Heart left ventricle (tissue), 16 donors: ENCODE measurements around the gene ZACN. TPM values are rescaled to one million over a fixed set of nuclear protein-coding genes. Genes with fewer than 3 reads are reported as not detected.
A peak's percentile ranks its signal among the peaks of the same experiment; 100 is the strongest.

ENCODE experiments used
- ATAC-seq, 4 donors: fragments of 200-7000 bp; cut with Tn5 transposase; one replicate each; pipeline ENCODE4 v1.9.1; 2020 to 2022; ENCODE audit warnings: moderate library complexity in 4 of 4, mild to moderate bottlenecking in 3 of 4, moderate number of reproducible peaks in 1 of 4
- DNase-seq, 5 donors: peaks; one replicate each; pipeline ENCODE4 v3.0.0-alpha.2; 2020
- H3K27ac ChIP-seq, 12 donors: fragments of 200-600 bp; sonication (generic) in 4 of 12; one replicate each; pipeline versions ENCODE4 v1.5.0 to v1.8.0; 2016 to 2022; ENCODE audit warnings: mild to moderate bottlenecking in 2 of 12
- H3K27me3 ChIP-seq, 9 donors: fragments of 200-600 bp; sonication (generic) in 2 of 9; one replicate each; pipeline versions ENCODE4 v1.5.1 to v1.8.0; 2016 to 2022; ENCODE audit warnings: mild to moderate bottlenecking in 3 of 9
- H3K36me3 ChIP-seq, 9 donors: fragments of 200-600 bp; sonication (generic) in 2 of 9; one replicate each; pipeline versions ENCODE4 v1.5.0 to v1.8.0; 2018 to 2022; ENCODE audit warnings: mild to moderate bottlenecking in 2 of 9
- H3K4me1 ChIP-seq, 12 donors: fragments of 200-600 bp; sonication (generic) in 4 of 12; one replicate each; pipeline versions ENCODE4 v1.5.0 to v1.8.0; 2016 to 2022; ENCODE audit warnings: mild to moderate bottlenecking in 3 of 12
- H3K4me3 ChIP-seq, 12 donors: fragments of 200-600 bp; sonication (generic) in 4 of 12; one replicate each; pipeline versions ENCODE4 v1.5.0 to v1.8.0; 2017 to 2022; ENCODE audit warnings: mild to moderate bottlenecking in 9 of 12, moderate library complexity in 4 of 12
- H3K9me3 ChIP-seq, 12 donors: fragments of 200-600 bp; sonication (generic) in 4 of 12; one replicate each; pipeline versions ENCODE4 v1.5.0 to v1.8.0; 2016 to 2022; ENCODE audit warnings: mild to moderate bottlenecking in 1 of 12
- CTCF ChIP-seq, 12 donors: fragments of 200-600 bp; sonication (generic) in 4 of 12; IDR thresholded peaks; one replicate each; pipeline versions ENCODE4 v1.5.0 to v1.8.0; 2018 to 2022; ENCODE audit warnings: antibody characterized with exemption in 12 of 12, mild to moderate bottlenecking in 5 of 12
- POLR2A ChIP-seq, 2 donors: fragments of 450-650 bp; IDR thresholded peaks; one replicate each; pipeline ENCODE4 v1.6.1; 2017; ENCODE audit warnings: antibody characterized with exemption in 2 of 2, mild to moderate bottlenecking in 2 of 2, moderate library complexity in 2 of 2
- WGBS, 4 donors: extraction: QIAGEN DNeasy Blood & Tissue Kit in 2 of 4; methylation state at CpG; one replicate each; pipeline versions ENCODE4 v1.1.5 to v1.1.7; 2013 to 2018; 5-methylcytosine and 5-hydroxymethylcytosine counted together
- intact Hi-C, 10 donors: fragments of 100-400 bp; cut with DNase I; formaldehyde crosslinking; loops; one replicate each; pipeline versions ENCODE4 v1.11.1 to v1.14.2; 2022
- polyA plus RNA-seq, 2 donors: library from polyadenylated mRNA; stranded (reverse); fragments of 200-250 nt; gene quantifications; one replicate each; pipeline ENCODE4 v1.2.3, GENCODE V29; 2013
- total RNA-seq, 9 donors: library from RNA; depleted of rRNA in 2 of 9; stranded (reverse); fragments of >200 nt in 2 of 9; fragmentation: NEBNext Ultra II Directional in 3 of 9; extraction: Animal tissue kit (Norgen Biotek cat#: 25700) in 3 of 9; gene quantifications; one replicate each; pipeline versions ENCODE4 v1.1.0 to v1.2.4, GENCODE V29; 2016 to 2023
- donor health status: ischemic (EF 13 %, LVEDD 7.1; RV severe dilation, severe dysfunction).
- donor health status: healthy with polysubstance abuse.
- donor health status: DM: no; HTN: yes; CAD: no.
- donor health status: DM: no; HTN: no; CAD: no.
- donor health status: ischemic (EF 25% LVEDD 6.9; RV normal size, moderate dysfunction).
- donor health status: ischemic (EF 25% LVEDD 5.7; RV mildly dilated, moderate dysfunction).
- donor health status: healthy.
- donor health status: DM: yes; HTN: yes; CAD: no.
- donor health status: ischemic (EF 35%, LVEDD 5.7; RV mildly dilated, moderate dysfunction).
- donor health status: nonischemic (EF 11% LVEDD 7.7; RV severe dilation, severe dysfunction).
- donor health status: DM: yes; HTN: yes; CAD: no.
- donor health status: PGD.
- donor health status: ischemic (EF 29% LVEDD 5.4; RV normal size, mild dysfunction).
- donor health status: nonischemic (EF 23%, LVEDD 6.1; RV moderate dilation, normal function).

Gene ZACN
- total and polyA plus RNA-seq, 11 donors: 0.13 to 1.5 (median 0.51) TPM; not detected in 8

GRCh38 chr17:76123749-76124581, 45.0 kb downstream of the ZACN start:
- intact Hi-C loops: loop anchor here in 8 of 10 donors (2.0 to 5.0 kb wide), 5 partner anchors 58 to 273 kb away; no protein-coding TSS in a partner anchor
- TF ChIP-seq CTCF (IDR thresholded peaks at IDR 0.05): no peak
- DNase-seq: peak in 1 of 5 donors; percentile 39
- Histone ChIP-seq H3K9me3 (no peaks in the 10 kb centered on the region), H3K36me3 (no peaks in the 10 kb centered on the region), H3K4me3 (no peak overlapping the region), H3K4me1 (peaks cover 0 to 15% (median 2%) of the 10 kb centered on the region in 12 donors), H3K27me3 (no peaks in the 10 kb centered on the region), H3K27ac (no peak overlapping the region)
- WGBS, 4 donors: 71 to 84% (median 83%) methylated on average over 8 to 9 of the region's 9 CpGs
- no peak for ATAC-seq

- ATAC-seq: no peak
- intact Hi-C loops: loop anchor here in 8 of 10 donors (5.0 kb wide), 4 partner anchors 58 to 273 kb away; no protein-coding TSS in a partner anchor
- no peaks in the 10 kb centered on the region for H3K9me3 ChIP-seq
- no peak overlapping the region for H3K27ac ChIP-seq
- H3K4me1 ChIP-seq: peaks cover 0 to 15% (median 2%) of the 10 kb centered on the region in 12 donors
- no peak overlapping the region for H3K4me3 ChIP-seq
- H3K27me3 ChIP-seq: peaks cover 0 to under 1% (median 0%) of the 10 kb centered on the region in 9 donors
- no peak for TF ChIP-seq CTCF (IDR thresholded peaks at IDR 0.05)
- TF ChIP-seq POLR2A (IDR thresholded peaks at IDR 0.05): no peak
- peak in 1 of 5 donors; percentile 17 for DNase-seq
- H3K36me3 ChIP-seq: no peaks in the 10 kb centered on the region
- 86 to 93% (median 89%) methylated on average over 21 to 22 of the region's 22 CpGs for WGBS, 4 donors
Measured at GRCh38 chr17:76124582-76125390, 45.8 kb downstream of the ZACN start.

- H3K36me3 ChIP-seq: no peaks in the 10 kb centered on the region
- H3K27ac ChIP-seq: no peak overlapping the region
- WGBS, 4 donors: 87 to 90% (median 89%) methylated on average over 4 to 5 of the region's 5 CpGs
- peak in 1 of 5 donors; percentile 30 for DNase-seq
- no peak for TF ChIP-seq CTCF (IDR thresholded peaks at IDR 0.05)
- TF ChIP-seq POLR2A (IDR thresholded peaks at IDR 0.05): no peak
- H3K9me3 ChIP-seq: no peaks in the 10 kb centered on the region
- ATAC-seq: no peak
- H3K27me3 ChIP-seq: peaks cover 0 to 6% (median 0%) of the 10 kb centered on the region in 9 donors
- intact Hi-C loops: no loop called here
- peaks cover 0 to 15% (median 2%) of the 10 kb centered on the region in 12 donors for H3K4me1 ChIP-seq
- H3K4me3 ChIP-seq: no peak overlapping the region
Measured at GRCh38 chr17:76125391-76125675, 46.4 kb downstream of the ZACN start.

- intact Hi-C loops: no loop called here
- WGBS, 4 donors: 89 to 97% (median 97%) methylated on average over 1 of the region's 1 CpG
- peaks cover 0 to 15% (median 2%) of the 10 kb centered on the region in 12 donors for H3K4me1 ChIP-seq
Measured at GRCh38 chr17:76125922-76126321, 46.9 kb downstream of the ZACN start.

More at GRCh38 chr17:76125922-76126321, 46.9 kb downstream of the ZACN start:
- DNase-seq (no peak), ATAC-seq (no peak)
- Histone ChIP-seq H3K36me3 (no peaks in the 10 kb centered on the region), H3K9me3 (no peaks in the 10 kb centered on the region), H3K4me3 (no peak overlapping the region), H3K27ac (no peak overlapping the region), H3K27me3 (peaks cover 0 to 11% (median 4%) of the 10 kb centered on the region in 9 donors)
- no peak for TF ChIP-seq CTCF (IDR thresholded peaks at IDR 0.05)
